Mesendoderm (in vitro differentiated cells): ENCODE measurements around the gene UGT2A3.
A peak's percentile ranks its signal among the peaks of the same experiment; 100 is the strongest.

Experiments
- DNase-seq: peaks from one replicate; pipeline ENCODE4 v3.0.0; 2013
- H2AK5ac ChIP-seq: 2 replicates; pipeline ENCODE4 v1.6.1; 2013; ENCODE audit warnings: low read length, inconsistent platforms
- H2BK120ac ChIP-seq: 2 replicates; pipeline ENCODE4 v1.6.1; 2013; ENCODE audit warnings: low read depth, mild to moderate bottlenecking, low read length, moderate library complexity, mixed read lengths
- H2BK15ac ChIP-seq: replicated peaks from 2 replicates; pipeline ENCODE4 v1.6.1; 2013; ENCODE audit warnings: low read depth, mild to moderate bottlenecking, moderate library complexity
- H2BK5ac ChIP-seq: 2 replicates; pipeline ENCODE4 v1.6.1; 2013; ENCODE audit warnings: low read length, inconsistent platforms
- H3K18ac ChIP-seq: 2 replicates; pipeline ENCODE4 v1.6.1; 2013; ENCODE audit warnings: mild to moderate bottlenecking, low read length, mixed read lengths
- H3K23ac ChIP-seq: one replicate; pipeline ENCODE4 v1.6.1; 2013; ENCODE audit warnings: low read length
- H3K27ac ChIP-seq: 2 replicates; pipeline ENCODE4 v1.5.1; 2013; ENCODE audit warnings: low read depth, mild to moderate bottlenecking, inconsistent platforms, low read length, moderate library complexity
- H3K27me3 ChIP-seq: 2 replicates; pipeline ENCODE4 v1.6.1; 2013; ENCODE audit warnings: low read length, control low read depth, mild to moderate bottlenecking, inconsistent platforms; ENCODE audit not compliant: insufficient read depth, poor library complexity
- H3K36me3 ChIP-seq: 2 replicates; pipeline ENCODE4 v1.6.1; 2013; ENCODE audit warnings: low read length, inconsistent platforms; ENCODE audit not compliant: control insufficient read depth, insufficient read depth
- H3K4ac ChIP-seq: one replicate; pipeline ENCODE4 v1.6.1; 2013; ENCODE audit warnings: low read depth, mild to moderate bottlenecking, low read length, moderate library complexity
- H3K4me1 ChIP-seq: 2 replicates; pipeline ENCODE4 v1.6.1; 2013; ENCODE audit warnings: low read depth, low read length, inconsistent platforms; ENCODE audit not compliant: control insufficient read depth
- H3K4me2 ChIP-seq: 2 replicates; pipeline ENCODE4 v1.6.1; 2013; ENCODE audit warnings: low read length
- H3K4me3 ChIP-seq: 2 replicates; pipeline ENCODE4 v1.5.1; 2013; ENCODE audit warnings: mild to moderate bottlenecking, low read length
- H3K56ac ChIP-seq: one replicate; pipeline ENCODE4 v1.6.1; 2013; ENCODE audit warnings: low read length
- H3K79me1 ChIP-seq: 2 replicates; pipeline ENCODE4 v1.6.1; 2013; ENCODE audit warnings: low read length, inconsistent platforms
- H3K79me2 ChIP-seq: 2 replicates; pipeline ENCODE4 v1.6.1; 2013; ENCODE audit warnings: mild to moderate bottlenecking, low read length; ENCODE audit not compliant: control insufficient read depth, insufficient read depth
- H3K9ac ChIP-seq: 2 replicates; pipeline ENCODE4 v1.6.1; 2013; ENCODE audit warnings: low read length, inconsistent platforms
- H4K5ac ChIP-seq: one replicate; pipeline ENCODE4 v1.6.1; 2013; ENCODE audit warnings: low read length
- H4K8ac ChIP-seq: one replicate; pipeline ENCODE4 v1.6.1; 2013; ENCODE audit warnings: low read depth, mild to moderate bottlenecking, control low read depth, low read length, moderate library complexity
- WGBS: extraction: QIAGEN DNeasy Blood & Tissue Kit; methylation state at CpG from one replicate; pipeline ENCODE4 v1.1.7; 2013; ENCODE audit warnings: low lambda C conversion rate, missing lambda C conversion rate; ENCODE audit not compliant: insufficient coverage; ENCODE audit errors: extremely low coverage; 5-methylcytosine and 5-hydroxymethylcytosine counted together

Gene UGT2A3

GRCh38 chr4:68909385-68909784, 42.2 kb downstream of the UGT2A3 start:
- Histone ChIP-seq H3K27me3 (no peaks in the 10 kb centered on the region), H3K27ac (no peak overlapping the region), H2BK5ac (no peak overlapping the region), H4K8ac (no peak overlapping the region), H4K5ac (no peak overlapping the region), H2BK120ac (no peak overlapping the region), H3K23ac (no peak overlapping the region), H3K79me2 (no peaks in the 10 kb centered on the region), H3K4me2 (no peak overlapping the region), H3K79me1 (no peaks in the 10 kb centered on the region), H3K4me1 (peaks cover 8% of the 10 kb centered on the region), H3K56ac (no peak overlapping the region), H3K18ac (no peak overlapping the region), H2AK5ac (no peak overlapping the region), H3K4me3 (no peak overlapping the region), H3K9ac (no peak overlapping the region), H3K36me3 (no peaks in the 10 kb centered on the region), H3K4ac (no peak overlapping the region), H2BK15ac (no peak overlapping the region)
- DNase-seq = no peak
- WGBS = no CpG with 5 or more reads among the region's 2 CpGs

GRCh38 chr4:68907788-68908700, 43.6 kb downstream of the UGT2A3 start:
- H2BK15ac ChIP-seq = no peak overlapping the region
- H3K27me3 ChIP-seq = no peaks in the 10 kb centered on the region
- no peaks in the 10 kb centered on the region for H3K79me2 ChIP-seq
- no peaks in the 10 kb centered on the region for H3K79me1 ChIP-seq
- H3K23ac ChIP-seq = no peak overlapping the region
- no peak overlapping the region for H3K4me3 ChIP-seq
- H4K8ac ChIP-seq = no peak overlapping the region
- H2BK5ac ChIP-seq = no peak overlapping the region
- no peak overlapping the region for H2AK5ac ChIP-seq
- no peak overlapping the region for H4K5ac ChIP-seq
- no peak for DNase-seq
- H2BK120ac ChIP-seq = no peak overlapping the region
- no peak overlapping the region for H3K56ac ChIP-seq
- no peak overlapping the region for H3K4ac ChIP-seq
- no CpG with 5 or more reads among the region's 3 CpGs for WGBS
- H3K27ac ChIP-seq = no peak overlapping the region
- peaks cover 8% of the 10 kb centered on the region for H3K4me1 ChIP-seq
- no peak overlapping the region for H3K9ac ChIP-seq
- H3K4me2 ChIP-seq = no peak overlapping the region
- no peaks in the 10 kb centered on the region for H3K36me3 ChIP-seq
- no peak overlapping the region for H3K18ac ChIP-seq

- no peak overlapping the region for H3K9ac ChIP-seq
- H2BK15ac ChIP-seq = no peak overlapping the region
- H3K18ac ChIP-seq = no peak overlapping the region
- H3K23ac ChIP-seq = no peak overlapping the region
- H3K56ac ChIP-seq = no peak overlapping the region
- peaks cover 8% of the 10 kb centered on the region for H3K4me1 ChIP-seq
- no peak overlapping the region for H2BK5ac ChIP-seq
- H2AK5ac ChIP-seq = no peak overlapping the region
- H3K79me1 ChIP-seq = no peaks in the 10 kb centered on the region
- H3K27ac ChIP-seq = no peak overlapping the region
- H3K36me3 ChIP-seq = no peaks in the 10 kb centered on the region
- H2BK120ac ChIP-seq = no peak overlapping the region
- H3K4ac ChIP-seq = no peak overlapping the region
- no peaks in the 10 kb centered on the region for H3K79me2 ChIP-seq
- H4K8ac ChIP-seq = no peak overlapping the region
- H3K27me3 ChIP-seq = no peaks in the 10 kb centered on the region
- H3K4me3 ChIP-seq = no peak overlapping the region
- no peak overlapping the region for H4K5ac ChIP-seq
- WGBS = no CpG with 5 or more reads among the region's 3 CpGs
- no peak overlapping the region for H3K4me2 ChIP-seq
- no peak for DNase-seq
These were observed 44.4 kb downstream of the UGT2A3 start for GRCh38 chr4:68907245-68907644.

GRCh38 chr4:68906780-68907137, 44.8 kb downstream of the UGT2A3 start:
- no peak overlapping the region for H2BK120ac ChIP-seq
- H3K27me3 ChIP-seq = no peaks in the 10 kb centered on the region
- H3K4me3 ChIP-seq = no peak overlapping the region
- H3K4me2 ChIP-seq = no peak overlapping the region
- DNase-seq = no peak
- peak overlapping the region; percentile 41 for H3K9ac ChIP-seq
- no peak overlapping the region for H4K8ac ChIP-seq
- H3K27ac ChIP-seq = peak overlapping the region; percentile 2
- no peak overlapping the region for H3K23ac ChIP-seq
- H3K79me1 ChIP-seq = no peaks in the 10 kb centered on the region
- H3K36me3 ChIP-seq = no peaks in the 10 kb centered on the region
- peaks cover 8% of the 10 kb centered on the region for H3K4me1 ChIP-seq
- H2AK5ac ChIP-seq = no peak overlapping the region
- no peaks in the 10 kb centered on the region for H3K79me2 ChIP-seq
- no peak overlapping the region for H2BK5ac ChIP-seq
- no peak overlapping the region for H4K5ac ChIP-seq
- H2BK15ac ChIP-seq = no peak overlapping the region
- peak overlapping the region; percentile 4 for H3K18ac ChIP-seq
- no peak overlapping the region for H3K4ac ChIP-seq
- peak overlapping the region; percentile 71 for H3K56ac ChIP-seq
- WGBS = no CpG with 5 or more reads among the region's 10 CpGs

- peaks cover 8% of the 10 kb centered on the region for H3K4me1 ChIP-seq
- H3K4ac ChIP-seq = no peak overlapping the region
- DNase-seq = peak; percentile 87
- H3K36me3 ChIP-seq = no peaks in the 10 kb centered on the region
- peak overlapping the region; percentile 2 for H3K27ac ChIP-seq
- H2BK120ac ChIP-seq = peak overlapping the region; percentile 10
- no peak overlapping the region for H4K8ac ChIP-seq
- H3K9ac ChIP-seq = peak overlapping the region; percentile 41
- peak overlapping the region; percentile 72 for H3K18ac ChIP-seq
- H3K56ac ChIP-seq = peak overlapping the region; percentile 71
- no peak overlapping the region for H3K4me3 ChIP-seq
- no peaks in the 10 kb centered on the region for H3K79me2 ChIP-seq
- H4K5ac ChIP-seq = no peak overlapping the region
- H3K27me3 ChIP-seq = no peaks in the 10 kb centered on the region
- H3K4me2 ChIP-seq = peak overlapping the region; percentile 48
- H2AK5ac ChIP-seq = no peak overlapping the region
- H3K79me1 ChIP-seq = no peaks in the 10 kb centered on the region
- no peak overlapping the region for H3K23ac ChIP-seq
- no CpG with 5 or more reads among the region's 16 CpGs for WGBS
- no peak overlapping the region for H2BK15ac ChIP-seq
- H2BK5ac ChIP-seq = peak overlapping the region; percentile 39
These were observed 45.4 kb downstream of the UGT2A3 start for GRCh38 chr4:68905939-68906779.
